Hepatocyte (in vitro differentiated cells): ENCODE measurements around the gene STARD13. TPM values are rescaled to one million over a fixed set of nuclear protein-coding genes. Genes with fewer than 3 reads are reported as not detected.

Experiments used
- DNase-seq: peaks from one replicate; pipeline ENCODE4 v3.0.0-alpha.2; 2016; ENCODE audit warnings: low spot score
- H2AFZ ChIP-seq: fragments of 200-600 bp; sonication (generic); 2 replicates; pipeline ENCODE4 v1.6.0; 2016; ENCODE audit warnings: antibody characterized with exemption, mild to moderate bottlenecking
- H3K27ac ChIP-seq: fragments of 200-600 bp; sonication (generic); 2 replicates; pipeline ENCODE4 v1.5.1; 2016; ENCODE audit warnings: mild to moderate bottlenecking
- H3K27me3 ChIP-seq: fragments of 200-600 bp; sonication (generic); 2 replicates; pipeline ENCODE4 v1.6.1; 2016
- H3K36me3 ChIP-seq: fragments of 200-600 bp; sonication (generic); replicated peaks from 2 replicates; pipeline ENCODE4 v1.5.1; 2016; ENCODE audit warnings: low read depth; ENCODE audit not compliant: insufficient read depth
- H3K4me1 ChIP-seq: fragments of 200-600 bp; sonication (generic); 2 replicates; pipeline ENCODE4 v1.5.1; 2016; ENCODE audit warnings: mild to moderate bottlenecking, moderate library complexity; ENCODE audit not compliant: insufficient read depth
- H3K4me2 ChIP-seq: fragments of 200-600 bp; sonication (generic); 2 replicates; pipeline ENCODE4 v1.6.0; 2016
- H3K4me3 ChIP-seq: fragments of 200-600 bp; sonication (generic); 2 replicates; pipeline ENCODE4 v1.5.1; 2016; ENCODE audit warnings: mild to moderate bottlenecking
- H3K79me2 ChIP-seq: fragments of 200-600 bp; sonication (generic); 2 replicates; pipeline ENCODE4 v1.6.0; 2017; ENCODE audit warnings: mild to moderate bottlenecking
- H3K9me2 ChIP-seq: fragments of 200-600 bp; sonication (generic); replicated peaks from 2 replicates; pipeline ENCODE4 v1.6.0; 2017; ENCODE audit warnings: mild to moderate bottlenecking; ENCODE audit not compliant: insufficient read depth
- H3K9me3 ChIP-seq: fragments of 200-600 bp; sonication (generic); 2 replicates; pipeline ENCODE4 v1.5.1; 2016; ENCODE audit warnings: low read depth, mild to moderate bottlenecking
- H4K20me1 ChIP-seq: fragments of 200-600 bp; sonication (generic); 2 replicates; pipeline ENCODE4 v1.6.0; 2016; ENCODE audit warnings: mild to moderate bottlenecking; ENCODE audit not compliant: insufficient read depth, poor library complexity, severe bottlenecking
- CTCF ChIP-seq: fragments of 200-600 bp; sonication (generic); IDR thresholded peaks from 2 replicates; pipeline ENCODE4 v1.5.1; 2016; ENCODE audit warnings: antibody characterized with exemption, mild to moderate bottlenecking; ENCODE audit not compliant: poor library complexity
- EZH2 ChIP-seq: fragments of 200-600 bp; sonication (generic); IDR thresholded peaks from 2 replicates; pipeline ENCODE4 v1.6.1; 2016; ENCODE audit warnings: antibody characterized with exemption, mild to moderate bottlenecking, borderline replicate concordance
- EZH2phosphoT487 ChIP-seq: fragments of 200-600 bp; sonication (generic); IDR thresholded peaks from one replicate; pipeline ENCODE4 v1.6.1; 2018; ENCODE audit warnings: antibody characterized with exemption, mild to moderate bottlenecking, low read depth, moderate library complexity; ENCODE audit not compliant: unreplicated experiment, severe bottlenecking
- WGBS: methylation state at CpG from one replicate; pipeline ENCODE4 v1.1.6; 2016; ENCODE audit warnings: low lambda C conversion rate; ENCODE audit errors: missing lambda C conversion rate; 5-methylcytosine and 5-hydroxymethylcytosine counted together
- polyA plus RNA-seq: library from polyadenylated mRNA; unstranded; fragments of >200 nt; fragmentation: Nextera tagmentation; extraction: Ambion mirVana; gene quantifications from 2 replicates; pipeline ENCODE4 v1.2.1, GENCODE V29; 2016
- total RNA-seq: library from RNA; depleted of rRNA; stranded (reverse); fragments of >200 nt; gene quantifications from 2 replicates; pipeline ENCODE4 v1.2.3, GENCODE V29; 2014

The STARD13 gene
- total and polyA plus RNA-seq, 2 experiments from 2014 or later, result 5.4 to 13.5 TPM

GRCh38 chr13:33199289-33199850 lies 86.2 kb downstream of the STARD13 start:
- no peaks in the 10 kb centered on the region for H3K9me2 ChIP-seq
- peaks cover 27% of the 10 kb centered on the region for H3K4me1 ChIP-seq
- DNase-seq, result no peak
- no peaks in the 10 kb centered on the region for H3K9me3 ChIP-seq
- H3K4me2 ChIP-seq, result no peak overlapping the region
- H3K4me3 ChIP-seq, result no peak overlapping the region
- H2AFZ ChIP-seq, result no peak overlapping the region
- H4K20me1 ChIP-seq, result no peaks in the 10 kb centered on the region
- TF ChIP-seq EZH2, result no peak
- H3K36me3 ChIP-seq, result no peaks in the 10 kb centered on the region
- no peaks in the 10 kb centered on the region for H3K27me3 ChIP-seq
- 77% methylated on average over 2 of the region's 2 CpGs for WGBS
- peak overlapping the region; percentile 22 for H3K27ac ChIP-seq
- peaks cover 57% of the 10 kb centered on the region for H3K79me2 ChIP-seq

- H3K9me3 ChIP-seq, result no peaks in the 10 kb centered on the region
- peak overlapping the region; percentile 27 for H3K4me2 ChIP-seq
- no peak overlapping the region for H3K4me3 ChIP-seq
- peaks cover 36% of the 10 kb centered on the region for H3K4me1 ChIP-seq
- 69% methylated on average over 13 of the region's 13 CpGs for WGBS
- H2AFZ ChIP-seq, result no peak overlapping the region
- no peak for DNase-seq
- no peaks in the 10 kb centered on the region for H3K9me2 ChIP-seq
- TF ChIP-seq EZH2 (no peak), CTCF (no peak), EZH2phosphoT487 (no peak)
- H3K36me3 ChIP-seq, result no peaks in the 10 kb centered on the region
- H4K20me1 ChIP-seq, result no peaks in the 10 kb centered on the region
- H3K27me3 ChIP-seq, result no peaks in the 10 kb centered on the region
- H3K27ac ChIP-seq, result peak overlapping the region; percentile 71
- H3K79me2 ChIP-seq, result peaks cover 52% of the 10 kb centered on the region
Measured at GRCh38 chr13:33197541-33197971, 88.0 kb downstream of the STARD13 start.

- H3K27ac ChIP-seq, result peak overlapping the region; percentile 60
- WGBS, result 83% methylated on average over 3 of the region's 3 CpGs
- peaks cover 38% of the 10 kb centered on the region for H3K4me1 ChIP-seq
- H3K36me3 ChIP-seq, result no peaks in the 10 kb centered on the region
- peak overlapping the region; percentile 27 for H3K4me2 ChIP-seq
- no peaks in the 10 kb centered on the region for H4K20me1 ChIP-seq
- no peak for DNase-seq
- no peak overlapping the region for H2AFZ ChIP-seq
- H3K4me3 ChIP-seq, result no peak overlapping the region
- H3K27me3 ChIP-seq, result no peaks in the 10 kb centered on the region
- no peak for TF ChIP-seq EZH2
- no peaks in the 10 kb centered on the region for H3K9me3 ChIP-seq
- H3K79me2 ChIP-seq, result peaks cover 47% of the 10 kb centered on the region
- no peaks in the 10 kb centered on the region for H3K9me2 ChIP-seq
Measured at GRCh38 chr13:33196767-33197166, 88.8 kb downstream of the STARD13 start.

GRCh38 chr13:33195693-33196464 lies 89.7 kb downstream of the STARD13 start:
- no peak overlapping the region for H2AFZ ChIP-seq
- no peaks in the 10 kb centered on the region for H4K20me1 ChIP-seq
- peak overlapping the region; percentile 52 for H3K4me2 ChIP-seq
- H3K27ac ChIP-seq, result peak overlapping the region; percentile 77
- no peak overlapping the region for H3K4me3 ChIP-seq
- TF ChIP-seq CTCF (no peak), EZH2phosphoT487 (no peak), EZH2 (no peak)
- H3K9me3 ChIP-seq, result no peaks in the 10 kb centered on the region
- H3K9me2 ChIP-seq, result no peaks in the 10 kb centered on the region
- peaks cover 44% of the 10 kb centered on the region for H3K4me1 ChIP-seq
- no peaks in the 10 kb centered on the region for H3K36me3 ChIP-seq
- peaks cover 38% of the 10 kb centered on the region for H3K79me2 ChIP-seq
- DNase-seq, result no peak
- no peaks in the 10 kb centered on the region for H3K27me3 ChIP-seq
- WGBS, result 89% methylated on average over 13 of the region's 13 CpGs
